ENCODE measurements around the gene HTR1D.
"Not testable (repeated sequence)": the region's sequence is repeated elsewhere in the genome, so short reads cannot be mapped to it uniquely, and the experiment has no call there.

The HTR1D gene

GRCh38 chr1:23209770-23210169 is 7.5 kb downstream of the HTR1D start:
- no peaks in the 10 kb centered on the region for H3K4me1 ChIP-seq (ENCODE audit: insufficient read depth, low read length)
- H3K27ac ChIP-seq (ENCODE audit: low read length) = no peak overlapping the region
- no peak overlapping the region for H3K4me3 ChIP-seq (ENCODE audit: low read depth in 1 of 2, low read length in 2 of 2)
- no peak overlapping the region for H3K4me2 ChIP-seq (ENCODE audit: insufficient read depth, low read length)
- H3K79me2 ChIP-seq (ENCODE audit: insufficient read depth, low read length) = no peaks in the 10 kb centered on the region
- no peaks in the 10 kb centered on the region for H3K36me3 ChIP-seq (ENCODE audit: insufficient read depth, low read length)
- no peak overlapping the region for H2AFZ ChIP-seq (ENCODE audit: low read depth, low read length)
- peaks cover 18% of the 10 kb centered on the region for H3K27me3 ChIP-seq (ENCODE audit: insufficient read depth, low read length, poor library complexity)
- no peaks in the 10 kb centered on the region for H3K9me3 ChIP-seq (ENCODE audit: insufficient read depth, low read length, severe bottlenecking)
- no peak overlapping the region for H3K9ac ChIP-seq (ENCODE audit: low read depth, low read length)
- no peaks in the 10 kb centered on the region for H4K20me1 ChIP-seq (ENCODE audit: insufficient read depth, low read length)
- TF ChIP-seq CTCF (IDR thresholded peaks at IDR 0.05; ENCODE audit: borderline replicate concordance, extremely low read depth, low read length, poor library complexity, severe bottlenecking) (no peak), EZH2 (IDR thresholded peaks at IDR 0.05; ENCODE audit: borderline replicate concordance, low read depth, low read length, severe bottlenecking) (no peak)
- DNase-seq = no peak
- no peak for ATAC-seq (ENCODE audit: insufficient read depth, low read depth)

- TF ChIP-seq EZH2 (IDR thresholded peaks at IDR 0.05; ENCODE audit: borderline replicate concordance, low read depth, low read length, severe bottlenecking) = no peak
- TF ChIP-seq CTCF (IDR thresholded peaks at IDR 0.05; ENCODE audit: borderline replicate concordance, extremely low read depth, low read length, poor library complexity, severe bottlenecking) = no peak
- H3K9me3 ChIP-seq (ENCODE audit: insufficient read depth, low read length, severe bottlenecking) = no peaks in the 10 kb centered on the region
- peaks cover 14% of the 10 kb centered on the region for H3K27me3 ChIP-seq (ENCODE audit: insufficient read depth, low read length, poor library complexity)
- no peak overlapping the region for H3K4me2 ChIP-seq (ENCODE audit: insufficient read depth, low read length)
- no peaks in the 10 kb centered on the region for H3K4me1 ChIP-seq (ENCODE audit: insufficient read depth, low read length)
- no peak overlapping the region for H3K9ac ChIP-seq (ENCODE audit: low read depth, low read length)
- H3K36me3 ChIP-seq (ENCODE audit: insufficient read depth, low read length) = no peaks in the 10 kb centered on the region
- ATAC-seq (ENCODE audit: insufficient read depth, low read depth) (no peak), DNase-seq (no peak)
- H3K27ac ChIP-seq (ENCODE audit: low read length) = no peak overlapping the region
- no peak overlapping the region for H2AFZ ChIP-seq (ENCODE audit: low read depth, low read length)
- H3K4me3 ChIP-seq (ENCODE audit: low read depth in 1 of 2, low read length in 2 of 2) = no peak overlapping the region
- H3K79me2 ChIP-seq (ENCODE audit: insufficient read depth, low read length) = no peaks in the 10 kb centered on the region
- no peaks in the 10 kb centered on the region for H4K20me1 ChIP-seq (ENCODE audit: insufficient read depth, low read length)
Measured at GRCh38 chr1:23208527-23208926, 8.8 kb downstream of the HTR1D start.

- H3K27ac ChIP-seq (ENCODE audit: low read length); H3K36me3 ChIP-seq (ENCODE audit: insufficient read depth, low read length); H3K4me3 ChIP-seq (ENCODE audit: low read depth in 1 of 2, low read length in 2 of 2); H2AFZ ChIP-seq (ENCODE audit: low read depth, low read length); ATAC-seq (ENCODE audit: insufficient read depth, low read depth); H3K4me2 ChIP-seq (ENCODE audit: insufficient read depth, low read length); H3K9me3 ChIP-seq (ENCODE audit: insufficient read depth, low read length, severe bottlenecking); H4K20me1 ChIP-seq (ENCODE audit: insufficient read depth, low read length); DNase-seq; H3K79me2 ChIP-seq (ENCODE audit: insufficient read depth, low read length); H3K9ac ChIP-seq (ENCODE audit: low read depth, low read length); H3K4me1 ChIP-seq (ENCODE audit: insufficient read depth, low read length): not testable (repeated sequence)
- H3K27me3 ChIP-seq (ENCODE audit: insufficient read depth, low read length, poor library complexity) = peaks cover 12% of the 10 kb centered on the region
Measured at GRCh38 chr1:23207733-23208132, 9.6 kb downstream of the HTR1D start.

- Histone ChIP-seq H3K9ac (ENCODE audit: low read depth, low read length) (no peak overlapping the region), H3K27me3 (ENCODE audit: insufficient read depth, low read length, poor library complexity) (no peaks in the 10 kb centered on the region), H3K4me3 (ENCODE audit: low read depth in 1 of 2, low read length in 2 of 2) (no peak overlapping the region), H3K4me1 (ENCODE audit: insufficient read depth, low read length) (no peaks in the 10 kb centered on the region), H3K36me3 (ENCODE audit: insufficient read depth, low read length) (no peaks in the 10 kb centered on the region), H2AFZ (ENCODE audit: low read depth, low read length) (no peak overlapping the region), H3K27ac (ENCODE audit: low read length) (no peak overlapping the region), H3K79me2 (ENCODE audit: insufficient read depth, low read length) (no peaks in the 10 kb centered on the region), H3K4me2 (ENCODE audit: insufficient read depth, low read length) (no peak overlapping the region), H4K20me1 (ENCODE audit: insufficient read depth, low read length) (no peaks in the 10 kb centered on the region), H3K9me3 (ENCODE audit: insufficient read depth, low read length, severe bottlenecking) (no peaks in the 10 kb centered on the region)
- TF ChIP-seq CTCF (IDR thresholded peaks at IDR 0.05; ENCODE audit: borderline replicate concordance, extremely low read depth, low read length, poor library complexity, severe bottlenecking) (no peak), EZH2 (IDR thresholded peaks at IDR 0.05; ENCODE audit: borderline replicate concordance, low read depth, low read length, severe bottlenecking) (no peak)
- no peak for ATAC-seq (ENCODE audit: insufficient read depth, low read depth)
- no peak for DNase-seq
Measured at GRCh38 chr1:23202263-23202749, 15.0 kb downstream of the HTR1D start.

All from DND-41 (cell line).